IMR-90 (cell line): ENCODE data around the gene DUSP3. TPM values are rescaled to one million over a fixed set of nuclear protein-coding genes. Genes with fewer than 3 reads are reported as not detected.

Source experiments
- ATAC-seq: fragments of 200-7000 bp; cut with Tn5 transposase; 2 replicates; pipeline ENCODE4 v1.9.1; 2020; ENCODE audit warnings: low read depth, mild to moderate bottlenecking, moderate library complexity
- Bru-seq: library from RNA; stranded (reverse); fragments of 400-500 nt; gene quantifications from one replicate; lab custom pipeline; 2021; lab: Mats Ljungman, UMichigan
- BruChase-seq, 2 experiments: library from RNA; stranded (reverse); fragments of 400-500 nt; gene quantifications; one replicate each; lab custom pipeline; 2021; lab: Mats Ljungman, UMichigan
- BruUV-seq: library from RNA; stranded (reverse); fragments of 400-500 nt; replicated peaks from 2 replicates; lab custom pipeline; 2021; lab: Mats Ljungman, UMichigan
- CTCF ChIA-PET: fragments of 300-600 bp; formaldehyde crosslinking; extraction: SDS; loops from one replicate; lab custom pipeline; 2021; ENCODE audit warnings: antibody characterized with exemption; lab: Yijun Ruan, JAX
- POLR2A ChIA-PET: fragments of 300-600 bp; sonication (Branson Sonifier 250); formaldehyde crosslinking; loops from one replicate; lab custom pipeline; 2022; ENCODE audit warnings: antibody characterized with exemption; ENCODE audit not compliant: unreplicated experiment; lab: Charles Lee
- DNase-seq: peaks from one replicate; pipeline ENCODE4 v3.0.0; 2013
- H2AFZ ChIP-seq: replicated peaks from 2 replicates; pipeline ENCODE3; 2013; ENCODE audit warnings: low read length, mild to moderate bottlenecking; ENCODE audit not compliant: poor library complexity
- H2AK5ac ChIP-seq: 2 replicates; pipeline ENCODE4 v1.6.1; 2013; ENCODE audit warnings: low read depth, low read length, inconsistent platforms
- H2AK9ac ChIP-seq: replicated peaks from 2 replicates; pipeline ENCODE3; 2013; ENCODE audit warnings: mild to moderate bottlenecking, low read depth, low read length, moderate library complexity; ENCODE audit not compliant: poor library complexity
- H2BK120ac ChIP-seq: 2 replicates; pipeline ENCODE4 v1.6.1; 2013; ENCODE audit warnings: low read depth, low read length, inconsistent platforms
- H2BK15ac ChIP-seq: 3 replicates; pipeline ENCODE4 v1.6.1; 2013; ENCODE audit warnings: low read depth, low read length, inconsistent platforms
- H2BK20ac ChIP-seq: 2 replicates; pipeline ENCODE4 v1.6.1; 2013; ENCODE audit warnings: low read depth, mild to moderate bottlenecking, inconsistent platforms, low read length, moderate library complexity
- H2BK5ac ChIP-seq: 2 replicates; pipeline ENCODE4 v1.6.1; 2013; ENCODE audit warnings: mild to moderate bottlenecking, low read depth, low read length, inconsistent platforms; ENCODE audit not compliant: poor library complexity, severe bottlenecking
- H3K14ac ChIP-seq: replicated peaks from 2 replicates; pipeline ENCODE4 v1.6.1; 2013; ENCODE audit warnings: low read depth, low read length, inconsistent platforms
- H3K18ac ChIP-seq: 2 replicates; pipeline ENCODE4 v1.6.1; 2013; ENCODE audit warnings: low read depth, low read length, control low read depth
- H3K23ac ChIP-seq: 2 replicates; pipeline ENCODE4 v1.6.1; 2013; ENCODE audit warnings: low read depth, low read length, inconsistent platforms
- H3K27ac ChIP-seq: 2 replicates; pipeline ENCODE4 v1.5.1; 2013; ENCODE audit warnings: mild to moderate bottlenecking, control low read depth, low read length; ENCODE audit not compliant: insufficient read depth
- H3K27me3 ChIP-seq: 2 replicates; pipeline ENCODE4 v1.6.1; 2013; ENCODE audit warnings: low read length; ENCODE audit not compliant: control insufficient read depth, insufficient read depth
- H3K36me3 ChIP-seq: 2 replicates; pipeline ENCODE4 v1.6.1; 2013; ENCODE audit warnings: low read length, mixed read lengths; ENCODE audit not compliant: control insufficient read depth, insufficient read depth
- H3K4ac ChIP-seq: 2 replicates; pipeline ENCODE4 v1.6.1; 2013; ENCODE audit warnings: low read depth, low read length, inconsistent platforms
- H3K4me1 ChIP-seq: 2 replicates; pipeline ENCODE4 v1.6.1; 2013; ENCODE audit warnings: low read length, mixed read lengths; ENCODE audit not compliant: control insufficient read depth, insufficient read depth
- H3K4me2 ChIP-seq: 2 replicates; pipeline ENCODE4 v1.6.1; 2013; ENCODE audit warnings: low read depth, mild to moderate bottlenecking, control low read depth, low read length, moderate library complexity
- H3K4me3 ChIP-seq: 2 replicates; pipeline ENCODE4 v1.5.1; 2013; ENCODE audit warnings: low read depth, mild to moderate bottlenecking, control low read depth, low read length, moderate library complexity; ENCODE audit not compliant: insufficient read depth
- H3K56ac ChIP-seq: 2 replicates; pipeline ENCODE4 v1.6.1; 2013; ENCODE audit warnings: low read length, inconsistent platforms; ENCODE audit not compliant: insufficient read depth; ENCODE audit errors: extremely low read depth
- H3K79me1 ChIP-seq, 2 experiments: 2 replicates each; pipeline ENCODE4 v1.6.1; 2013; ENCODE audit warnings: low read length in 2 of 2, inconsistent platforms in 1 of 2, low read depth in 1 of 2
- H3K9ac ChIP-seq: 2 replicates; pipeline ENCODE4 v1.6.1; 2013; ENCODE audit warnings: low read depth, low read length, control low read depth
- H3K9me1 ChIP-seq: 2 replicates; pipeline ENCODE4 v1.6.1; 2013; ENCODE audit warnings: low read length, inconsistent platforms; ENCODE audit not compliant: insufficient read depth
- H3K9me3 ChIP-seq: 2 replicates; pipeline ENCODE4 v1.6.1; 2013; ENCODE audit warnings: low read length; ENCODE audit not compliant: control insufficient read depth, insufficient read depth
- H4K20me1 ChIP-seq: 2 replicates; pipeline ENCODE4 v1.6.1; 2013; ENCODE audit warnings: low read length, inconsistent platforms; ENCODE audit not compliant: insufficient read depth
- H4K5ac ChIP-seq: 2 replicates; pipeline ENCODE4 v1.6.1; 2013; ENCODE audit warnings: mild to moderate bottlenecking, low read depth, low read length, control low read depth
- H4K8ac ChIP-seq, 2 experiments: 2 replicates each; pipeline ENCODE4 v1.6.1; 2013; ENCODE audit warnings: low read depth in 2 of 2, low read length in 2 of 2, control low read depth in 1 of 2, inconsistent platforms in 1 of 2
- H4K91ac ChIP-seq: 2 replicates; pipeline ENCODE4 v1.6.1; 2013; ENCODE audit warnings: low read depth, low read length, inconsistent platforms; ENCODE audit not compliant: insufficient read depth
- BHLHE40 ChIP-seq: fragments of 150-350 bp; IDR thresholded peaks from 2 replicates; pipeline ENCODE4 v1.6.1; 2016; ENCODE audit warnings: mild to moderate bottlenecking, low read depth, low read length
- CEBPB ChIP-seq: IDR thresholded peaks from 2 replicates; pipeline ENCODE4 v1.6.1; 2012; ENCODE audit warnings: low read depth, low read length, improper control_type of control experiment
- CHD1 ChIP-seq: IDR thresholded peaks from 2 replicates; pipeline ENCODE4 v1.6.1; 2012; ENCODE audit warnings: low read depth, low read length, improper control_type of control experiment
- FOS ChIP-seq: fragments of 150-350 bp; IDR thresholded peaks from 2 replicates; pipeline ENCODE4 v1.6.1; 2016; ENCODE audit warnings: low read depth, low read length
- MAFK ChIP-seq: IDR thresholded peaks from 2 replicates; pipeline ENCODE4 v1.6.1; 2012; ENCODE audit warnings: low read depth, low read length, improper control_type of control experiment
- MAZ ChIP-seq: IDR thresholded peaks from 2 replicates; pipeline ENCODE4 v1.6.1; 2012; ENCODE audit warnings: low read depth, mild to moderate bottlenecking, low read length, improper control_type of control experiment, moderate library complexity, borderline replicate concordance
- MXI1 ChIP-seq: IDR thresholded peaks from 2 replicates; pipeline ENCODE4 v1.6.1; 2012; ENCODE audit warnings: low read depth, mild to moderate bottlenecking, low read length, moderate library complexity, borderline replicate concordance
- NFE2L2 ChIP-seq: fragments of 150-350 bp; IDR thresholded peaks from 2 replicates; pipeline ENCODE4 v1.6.1; 2016; ENCODE audit warnings: low read depth, mild to moderate bottlenecking, low read length
- POLR2A ChIP-seq: IDR thresholded peaks from 2 replicates; pipeline ENCODE4 v1.6.1; 2012; ENCODE audit warnings: mild to moderate bottlenecking, low read depth, low read length
- RFX5 ChIP-seq: IDR thresholded peaks from 2 replicates; pipeline ENCODE4 v1.8.0; 2012; ENCODE audit warnings: low read depth, mild to moderate bottlenecking, low read length, moderate library complexity
- SMC3 ChIP-seq: fragments of 150-350 bp; IDR thresholded peaks from 2 replicates; pipeline ENCODE4 v1.6.1; 2016; ENCODE audit warnings: low read depth, mild to moderate bottlenecking, antibody characterized with exemption, low read length, moderate library complexity
- WGBS, 2 experiments: methylation state at CpG; one replicate each; pipeline versions ENCODE4 v1.1.5 to v1.1.7; 2013; ENCODE audit warnings: missing lambda C conversion rate in 2 of 2; ENCODE audit not compliant: insufficient read length in 1 of 2; ENCODE audit errors: extremely low coverage in 2 of 2; 5-methylcytosine and 5-hydroxymethylcytosine counted together
- dilution Hi-C: fragments of 300-500 bp; cut with HindIII; formaldehyde crosslinking; loops from one replicate; pipeline ENCODE4 v1.14.3; 2018; ENCODE audit warnings: low sequenced_read_pairs; ENCODE audit not compliant: unreplicated experiment
- in situ Hi-C: fragments of 300-500 bp; cut with MboI; formaldehyde crosslinking; loops from 3 replicates; pipeline ENCODE4 v1.14.3; 2019; ENCODE audit warnings: low sequenced_read_pairs, inconsistent platforms, mixed read lengths
- intact Hi-C: fragments of 100-400 bp; cut with micrococcal nuclease; formaldehyde crosslinking; loops from 2 replicates; pipeline ENCODE4 v1.10.0; 2022
- long read RNA-seq: library from polyadenylated mRNA; unstranded; transcript quantifications from one replicate; pipeline ENCODE4 v2.0.0, GENCODE V29; 2021; ENCODE audit not compliant: unreplicated experiment
- polyA plus RNA-seq, 3 experiments: library from polyadenylated mRNA; depleted of rRNA; stranded (reverse); fragments of >200 nt; gene quantifications; 2 replicates each; pipeline ENCODE4 v1.2.3, GENCODE V29; 2012; ENCODE audit warnings: low replicate concordance in 1 of 3
- total RNA-seq: library from RNA; depleted of rRNA; stranded (reverse); fragments of >200 nt; gene quantifications from 2 replicates; pipeline ENCODE4 v1.2.3, GENCODE V29; 2012; rRNA removed
- TF ChIP-seq, protein P1 (sequence below): fragments of 150-350 bp; IDR thresholded peaks from 2 replicates; pipeline ENCODE4 v1.6.1; 2017; ENCODE audit warnings: mild to moderate bottlenecking, antibody characterized with exemption, low read length, low read depth

Gene DUSP3
- 40.9 and 42.5 TPM in 2 replicates for total RNA-seq
- polyA plus RNA-seq (2012; rRNA removed), result 33.3 and 33.5 TPM in 2 replicates
- 22.0 and 23.5 TPM in 2 replicates for polyA plus RNA-seq (2012; cell fraction: cytosol; rRNA removed)
- 30.4 and 43.5 TPM in 2 replicates for polyA plus RNA-seq (2012; cell fraction: nucleus; rRNA removed; ENCODE audit: low replicate concordance)
- Bru-seq, nascent RNA, result percentile 77 among the genes with signal in this experiment
- percentile 90 among the genes with signal in this experiment for BruChase-seq, experiment 1, labeled RNA remaining after a 6-hour chase
- percentile 88 among the genes with signal in this experiment for BruChase-seq, experiment 2, labeled RNA remaining after a 2-hour chase
- long read RNA-seq, full-length matches to known transcripts, result 29 of 49 reads
- long read RNA-seq, partial matches to known transcripts, result 1 of 49 reads
- long read RNA-seq, other reads (novel, unspliced or antisense), result 19 of 49 reads

- H3K4me3 ChIP-seq, result peak within 1 kb of the TSS; percentile 67
- H2AK9ac ChIP-seq, result peak within 1 kb of the TSS; percentile 99
- peaks cover 33% of the 10 kb centered on the region for H4K20me1 ChIP-seq
- peak within 1 kb of the TSS; percentile 83 for H2BK5ac ChIP-seq
- peaks cover 18 to 40% of the 10 kb centered on the region in 2 experiments for H3K79me1 ChIP-seq
- no TSS peak for BruUV-seq
- peaks cover 20% of the 10 kb centered on the region for H3K36me3 ChIP-seq
- POLR2A ChIA-PET, result interaction anchor here (0.6 kb wide), 3 partner anchors 11 to 78 kb away, joined by 3 to 18 read pairs (median 3); no protein-coding TSS in a partner anchor
- WGBS, 2 experiments, result 0% methylated on average over 60 of the region's 100 CpGs; no CpG with 5 or more reads in 1 of the 2 experiments
- peak within 1 kb of the TSS; percentile 85 for H3K27ac ChIP-seq
- H3K27me3 ChIP-seq, result no peaks in the 10 kb centered on the region
- ATAC-seq (peak; percentile 96), DNase-seq (peak; percentile 91)
- peak within 1 kb of the TSS; percentile 83; the same call in 1 of the 3 replicates for H2BK15ac ChIP-seq
- H3K9ac ChIP-seq, result peak within 1 kb of the TSS; percentile 85
- dilution Hi-C loops (no loop called here), in situ Hi-C loops (no loop called here), intact Hi-C loops (loop anchor here (2.0 kb wide), 1 partner anchor 54 kb away; the partner anchor contains the start of gene MPP3)
- H3K18ac ChIP-seq, result peak within 1 kb of the TSS; percentile 70
- H2AK5ac ChIP-seq, result peak within 1 kb of the TSS; percentile 72; the same call in 1 of the 2 replicates
- H4K5ac ChIP-seq, result peak within 1 kb of the TSS; percentile 83
- H4K91ac ChIP-seq, result peak within 1 kb of the TSS; percentile 92
- H2BK20ac ChIP-seq, result no peak within 1 kb of the TSS
- peaks cover 28% of the 10 kb centered on the region for H3K9me1 ChIP-seq
- CTCF ChIA-PET, result interaction anchor here (0.5 to 2.0 kb wide), 4 partner anchors 67 to 345 kb away, joined by 3 to 6 read pairs (median 3); partner anchors contain the start of gene CD300LG
- H3K56ac ChIP-seq, result peak within 1 kb of the TSS; percentile 84
- peak within 1 kb of the TSS; percentile 97 for H2AFZ ChIP-seq
- H3K4ac ChIP-seq, result peak within 1 kb of the TSS; percentile 96
- H4K8ac ChIP-seq, result peak within 1 kb of the TSS; percentile 87 to 98; a peak in 3 of 4 replicates
- H3K14ac ChIP-seq, result peak within 1 kb of the TSS; percentile 98
- H3K23ac ChIP-seq, result peak within 1 kb of the TSS; percentile 93
- H3K4me2 ChIP-seq, result peak within 1 kb of the TSS; percentile 93
- no peaks in the 10 kb centered on the region for H3K9me3 ChIP-seq
- H3K4me1 ChIP-seq, result peaks cover 4% of the 10 kb centered on the region
- peak within 1 kb of the TSS; percentile 75; the same call in 1 of the 2 replicates for H2BK120ac ChIP-seq
- no peak; the same call in none of the 2 replicates for TF ChIP-seq FOS
- TF ChIP-seq NFE2L2, result no peak
- TF ChIP-seq, protein P1, sequence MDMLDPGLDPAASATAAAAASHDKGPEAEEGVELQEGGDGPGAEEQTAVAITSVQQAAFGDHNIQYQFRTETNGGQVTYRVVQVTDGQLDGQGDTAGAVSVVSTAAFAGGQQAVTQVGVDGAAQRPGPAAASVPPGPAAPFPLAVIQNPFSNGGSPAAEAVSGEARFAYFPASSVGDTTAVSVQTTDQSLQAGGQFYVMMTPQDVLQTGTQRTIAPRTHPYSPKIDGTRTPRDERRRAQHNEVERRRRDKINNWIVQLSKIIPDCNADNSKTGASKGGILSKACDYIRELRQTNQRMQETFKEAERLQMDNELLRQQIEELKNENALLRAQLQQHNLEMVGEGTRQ, result peak; percentile 96
- peak; percentile 79; the same call in 1 of the 2 replicates for TF ChIP-seq BHLHE40
- TF ChIP-seq MAFK, result no peak
- TF ChIP-seq RFX5, result 0 out of 2 replicates have a peak, but pooled peaks have one; percentile 41
- 0 out of 2 replicates have a peak, but pooled peaks have one; percentile 14 for TF ChIP-seq CEBPB
- TF ChIP-seq POLR2A, result peak; percentile 89
- TF ChIP-seq MAZ, result peak; percentile 49
- TF ChIP-seq CHD1, result peak; percentile 93; the same call in 1 of the 2 replicates
- TF ChIP-seq SMC3, result no peak
- peak; percentile 57; the same call in 1 of the 2 replicates for TF ChIP-seq MXI1
Observed at GRCh38 chr17:43778337-43779144, at the start of gene DUSP3. DUSP3 (minus strand) TSS chr17:43778977; CDS start chr17:43778924, 53 bp downstream.
